Measurements from ENCODE around the gene FOXB2.

- TF ChIP-seq CTCF (conservative IDR thresholded peaks at IDR 0.05; ENCODE audit: low read length) (no peak), EZH2phosphoT487 (IDR thresholded peaks at IDR 0.05; ENCODE audit: borderline replicate concordance, low read depth, low read length) (no peak)
Observed at GRCh38 chr9:77022783-77023440, 3.5 kb downstream of the FOXB2 start.
